ENCODE measurements around the gene PIP5K1A. TPM values are rescaled to one million over a fixed set of nuclear protein-coding genes. Genes with fewer than 3 reads are reported as not detected.

PIP5K1A gene
- total RNA-seq, 1 donor from 2014 or later: 77.7 TPM

DNA sequence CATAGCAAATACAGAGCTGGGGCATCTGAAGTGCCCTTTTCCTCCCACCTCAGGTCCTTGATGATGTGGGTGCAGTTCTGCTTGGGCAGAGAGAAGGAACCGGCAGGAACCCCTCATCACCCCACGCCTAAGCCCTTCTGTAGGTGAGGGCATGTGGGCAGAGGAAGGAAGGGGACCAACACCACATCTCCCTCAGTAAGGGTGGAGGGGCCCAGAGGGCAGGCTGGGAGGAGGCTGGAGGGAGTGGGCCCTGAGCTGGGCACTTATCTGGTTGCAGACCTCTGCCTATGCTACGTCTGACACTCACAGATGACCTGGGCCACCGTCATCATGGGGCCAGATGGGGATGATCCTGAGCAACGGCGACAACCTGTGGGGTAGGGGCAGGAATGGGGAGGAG, 94.7 kb downstream of the PIP5K1A start:
- Mint-ChIP-seq H3K4me3 (no peak overlapping the region), H3K27me3 (no peaks in the 10 kb centered on the region), H3K4me1 (peaks cover 13% of the 10 kb centered on the region), H3K9me3 (no peaks in the 10 kb centered on the region), H3K36me3 (ENCODE audit: low read depth) (peaks cover 88% of the 10 kb centered on the region), H3K27ac (peak overlapping the region; percentile 65)
- ChIA-PET CTCF (no interaction called here), POLR2A (interaction anchor here (0.7 to 0.9 kb wide), 2 partner anchors 10 to 39 kb away, joined by 4 read pairs; partner anchors contain the start of gene PSMD4)
- TF ChIP-seq, protein P1, sequence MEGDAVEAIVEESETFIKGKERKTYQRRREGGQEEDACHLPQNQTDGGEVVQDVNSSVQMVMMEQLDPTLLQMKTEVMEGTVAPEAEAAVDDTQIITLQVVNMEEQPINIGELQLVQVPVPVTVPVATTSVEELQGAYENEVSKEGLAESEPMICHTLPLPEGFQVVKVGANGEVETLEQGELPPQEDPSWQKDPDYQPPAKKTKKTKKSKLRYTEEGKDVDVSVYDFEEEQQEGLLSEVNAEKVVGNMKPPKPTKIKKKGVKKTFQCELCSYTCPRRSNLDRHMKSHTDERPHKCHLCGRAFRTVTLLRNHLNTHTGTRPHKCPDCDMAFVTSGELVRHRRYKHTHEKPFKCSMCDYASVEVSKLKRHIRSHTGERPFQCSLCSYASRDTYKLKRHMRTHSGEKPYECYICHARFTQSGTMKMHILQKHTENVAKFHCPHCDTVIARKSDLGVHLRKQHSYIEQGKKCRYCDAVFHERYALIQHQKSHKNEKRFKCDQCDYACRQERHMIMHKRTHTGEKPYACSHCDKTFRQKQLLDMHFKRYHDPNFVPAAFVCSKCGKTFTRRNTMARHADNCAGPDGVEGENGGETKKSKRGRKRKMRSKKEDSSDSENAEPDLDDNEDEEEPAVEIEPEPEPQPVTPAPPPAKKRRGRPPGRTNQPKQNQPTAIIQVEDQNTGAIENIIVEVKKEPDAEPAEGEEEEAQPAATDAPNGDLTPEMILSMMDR (IDR thresholded peaks at IDR 0.05): no peak
- DNase-seq (no peak), ATAC-seq (ENCODE audit: low read depth) (no peak)
- intact Hi-C loops (cut with micrococcal nuclease): no loop called here

DNA sequence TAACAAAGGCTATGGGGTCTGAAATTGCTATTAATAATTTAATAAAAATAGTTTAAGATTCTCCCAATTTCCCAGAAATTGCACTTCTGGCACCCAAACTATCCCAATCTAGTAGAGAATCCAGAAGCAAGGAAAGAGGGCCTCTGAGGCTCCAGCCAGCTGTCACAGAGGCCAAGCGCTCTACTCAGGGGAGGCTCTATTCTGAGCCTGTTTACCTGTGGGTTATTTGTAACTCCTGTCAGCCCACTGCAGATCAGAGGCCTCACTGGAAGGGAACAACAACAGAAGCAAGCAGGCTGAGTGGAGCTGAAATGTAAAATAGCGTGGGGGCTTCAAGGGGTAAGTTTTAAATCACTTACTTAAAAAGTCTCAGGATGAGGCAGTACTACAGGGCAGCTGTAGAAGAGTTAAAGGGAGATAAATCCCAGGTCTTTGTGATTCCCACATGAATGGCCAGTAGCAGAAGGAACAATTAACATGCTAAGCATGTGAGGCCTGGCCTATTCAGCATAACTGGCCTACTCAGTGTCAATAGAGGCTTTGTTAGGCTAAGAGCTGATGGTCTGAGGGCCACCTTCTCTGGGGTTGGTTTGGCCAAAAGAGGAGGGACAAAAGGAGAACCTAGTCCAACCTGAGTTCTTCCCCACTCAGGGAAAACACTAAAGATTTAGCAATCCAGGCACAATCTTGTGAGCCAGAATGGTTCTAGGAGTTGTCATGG, 96.5 kb downstream of the PIP5K1A start:
- ChIA-PET POLR2A (interaction anchor here (0.6 to 1.6 kb wide), 3 partner anchors 13 to 40 kb away, joined by 3 to 6 read pairs (median 4); partner anchors contain the start of genes PSMD4 and ZNF687), CTCF (interaction anchor here (0.6 to 0.9 kb wide), 2 partner anchors 22 to 124 kb away, joined by 3 read pairs; no protein-coding TSS in a partner anchor)
- no peak overlapping the region for H3K4me3 Mint-ChIP-seq
- H3K36me3 Mint-ChIP-seq (ENCODE audit: low read depth): peaks cover 89% of the 10 kb centered on the region
- peaks cover 7% of the 10 kb centered on the region for H3K4me1 Mint-ChIP-seq
- H3K27ac Mint-ChIP-seq: no peak overlapping the region
- DNase-seq: no peak
- no peak for ATAC-seq (ENCODE audit: low read depth)
- intact Hi-C loops (cut with micrococcal nuclease): no loop called here
- no peaks in the 10 kb centered on the region for H3K27me3 Mint-ChIP-seq
- TF ChIP-seq, protein P1 (IDR thresholded peaks at IDR 0.05): no peak
- H3K9me3 Mint-ChIP-seq: no peaks in the 10 kb centered on the region

Other genes starting within 250 kb of the PIP5K1A start
- gene CERS2, start 223.7 kb upstream of the PIP5K1A start, total RNA-seq: 95.5 and 106 TPM in 2 replicates
- gene ANXA9, start 216.3 kb upstream of the PIP5K1A start, total RNA-seq: not detected in 2 replicates
- 8.9 and 10.7 TPM in 2 replicates for gene MINDY1, start 191.7 kb upstream of the PIP5K1A start, total RNA-seq
- 12.9 and 14.2 TPM in 2 replicates for gene PRUNE1, start 190.1 kb upstream of the PIP5K1A start, total RNA-seq
- 1.00 and 1.2 TPM in 2 replicates for gene BNIPL, start 162.0 kb upstream of the PIP5K1A start, total RNA-seq
- 2.4 and 2.5 TPM in 2 replicates for gene C1orf56, start 150.8 kb upstream of the PIP5K1A start, total RNA-seq
- gene CDC42SE1, start 138.9 kb upstream of the PIP5K1A start, total RNA-seq: 139 and 148 TPM in 2 replicates
- 0.59 and 0.67 TPM in 2 replicates for gene MLLT11, start 138.2 kb upstream of the PIP5K1A start, total RNA-seq
- gene GABPB2, start 127.8 kb upstream of the PIP5K1A start, total RNA-seq: 13.8 and 17.4 TPM in 2 replicates
- 0.59 and 0.67 TPM in 2 replicates for gene SEMA6C, start 51.9 kb upstream of the PIP5K1A start, total RNA-seq
- 8.5 and 9.3 TPM in 2 replicates for gene TNFAIP8L2, start 41.9 kb upstream of the PIP5K1A start, total RNA-seq
- 4.9 and 5.4 TPM in 2 replicates for gene LYSMD1, start 32.6 kb upstream of the PIP5K1A start, total RNA-seq
- 52.8 and 58.2 TPM in 2 replicates for gene SCNM1, start 32.4 kb upstream of the PIP5K1A start, total RNA-seq
- gene TMOD4, start 22.6 kb upstream of the PIP5K1A start, total RNA-seq: 3.8 and 4.4 TPM in 2 replicates
- 58.8 and 72.1 TPM in 2 replicates for gene VPS72, start 8.4 kb upstream of the PIP5K1A start, total RNA-seq
- 189 and 201 TPM in 2 replicates for gene PSMD4, start 56.2 kb downstream of the PIP5K1A start, total RNA-seq
- 38.8 and 40.3 TPM in 2 replicates for gene ZNF687, start 83.7 kb downstream of the PIP5K1A start, total RNA-seq
- 112 and 113 TPM in 2 replicates for gene PI4KB, start 128.9 kb downstream of the PIP5K1A start, total RNA-seq
- 222 and 262 TPM in 2 replicates for gene RFX5, start 148.7 kb downstream of the PIP5K1A start, total RNA-seq
- not detected in 2 replicates for gene SELENBP1, start 174.2 kb downstream of the PIP5K1A start, total RNA-seq
- gene PSMB4, start 201.0 kb downstream of the PIP5K1A start, total RNA-seq: 310 and 330 TPM in 2 replicates

Data from activated B cell treated with CpG ODN at 0.5 μM for 24 hours (primary cell).